Endothelial cell (in vitro differentiated cells): ENCODE measurements around the gene CFC1B. TPM values are rescaled to one million over a fixed set of nuclear protein-coding genes. Genes with fewer than 3 reads are reported as not detected.
"Not testable (repeated sequence)": the region's sequence is repeated elsewhere in the genome, so short reads cannot be mapped to it uniquely, and the experiment has no call there.

Source experiments
- DNase-seq: peaks from one replicate; pipeline ENCODE4 v3.0.0; 2021; ENCODE audit warnings: low spot score
- H3K27ac Mint-ChIP-seq: one replicate; pipeline ENCODE4 v1.8.0; 2021; ENCODE audit warnings: mixed read lengths, inconsistent platforms; ENCODE audit not compliant: unreplicated experiment
- H3K27me3 Mint-ChIP-seq: one replicate; pipeline ENCODE4 v1.8.0; 2021; ENCODE audit warnings: mild to moderate bottlenecking, moderate library complexity, mixed read lengths, inconsistent platforms; ENCODE audit not compliant: unreplicated experiment
- H3K36me3 Mint-ChIP-seq: one replicate; pipeline ENCODE4 v1.8.0; 2021; ENCODE audit warnings: mild to moderate bottlenecking, low read depth, mixed read lengths, inconsistent platforms; ENCODE audit not compliant: unreplicated experiment
- H3K4me1 Mint-ChIP-seq: one replicate; pipeline ENCODE4 v1.8.0; 2021; ENCODE audit warnings: mild to moderate bottlenecking, mixed read lengths, inconsistent platforms; ENCODE audit not compliant: unreplicated experiment
- H3K4me3 Mint-ChIP-seq: one replicate; pipeline ENCODE4 v1.8.0; 2021; ENCODE audit warnings: mild to moderate bottlenecking, mixed read lengths, inconsistent platforms; ENCODE audit not compliant: unreplicated experiment
- H3K9me3 Mint-ChIP-seq: one replicate; pipeline ENCODE4 v1.8.0; 2021; ENCODE audit warnings: mixed read lengths, inconsistent platforms; ENCODE audit not compliant: unreplicated experiment
- total RNA-seq: library from RNA; stranded (reverse); fragmentation: NEBNext Ultra II Directional; extraction: Animal tissue kit (Norgen Biotek cat#: 25700); gene quantifications from one replicate; pipeline ENCODE4 v1.2.1, GENCODE V29; 2021; ENCODE audit not compliant: unreplicated experiment

Gene CFC1B
- total RNA-seq, 1 donor from 2014 or later = not detected

GRCh38 chr2:130531672-130532071 is 10.7 kb downstream of the CFC1B start:
- not testable (repeated sequence) for H3K36me3 Mint-ChIP-seq, H3K4me1 Mint-ChIP-seq, DNase-seq, H3K9me3 Mint-ChIP-seq, H3K4me3 Mint-ChIP-seq, H3K27ac Mint-ChIP-seq, H3K27me3 Mint-ChIP-seq

- H3K9me3 Mint-ChIP-seq, H3K36me3 Mint-ChIP-seq, H3K4me1 Mint-ChIP-seq, DNase-seq, H3K4me3 Mint-ChIP-seq, H3K27ac Mint-ChIP-seq, H3K27me3 Mint-ChIP-seq: not testable (repeated sequence)
Measured at GRCh38 chr2:130536654-130537053, 15.6 kb downstream of the CFC1B start.

GRCh38 chr2:130538271-130538670 is 17.2 kb downstream of the CFC1B start:
- not testable (repeated sequence) for H3K4me3 Mint-ChIP-seq, H3K9me3 Mint-ChIP-seq, H3K27me3 Mint-ChIP-seq, DNase-seq, H3K27ac Mint-ChIP-seq, H3K4me1 Mint-ChIP-seq, H3K36me3 Mint-ChIP-seq

- not testable (repeated sequence) for H3K27me3 Mint-ChIP-seq, H3K27ac Mint-ChIP-seq, H3K4me3 Mint-ChIP-seq, H3K36me3 Mint-ChIP-seq, DNase-seq, H3K4me1 Mint-ChIP-seq, H3K9me3 Mint-ChIP-seq
Measured at GRCh38 chr2:130542789-130543188, 21.8 kb downstream of the CFC1B start.

GRCh38 chr2:130543785-130544528 is 22.9 kb downstream of the CFC1B start:
- not testable (repeated sequence) for H3K27ac Mint-ChIP-seq

GRCh38 chr2:130544978-130545377 is 24.0 kb downstream of the CFC1B start:
- H3K4me1 Mint-ChIP-seq, H3K36me3 Mint-ChIP-seq, H3K4me3 Mint-ChIP-seq, H3K27ac Mint-ChIP-seq, H3K9me3 Mint-ChIP-seq, DNase-seq, H3K27me3 Mint-ChIP-seq: not testable (repeated sequence)

More at GRCh38 chr2:130543785-130544528, 22.9 kb downstream of the CFC1B start:
- H3K27me3 Mint-ChIP-seq, H3K4me3 Mint-ChIP-seq, H3K36me3 Mint-ChIP-seq, H3K9me3 Mint-ChIP-seq, H3K4me1 Mint-ChIP-seq, DNase-seq: not testable (repeated sequence)

GRCh38 chr2:130548418-130548817 is 27.4 kb downstream of the CFC1B start:
- H3K4me3 Mint-ChIP-seq, H3K27me3 Mint-ChIP-seq, H3K4me1 Mint-ChIP-seq, H3K36me3 Mint-ChIP-seq, DNase-seq, H3K27ac Mint-ChIP-seq, H3K9me3 Mint-ChIP-seq: not testable (repeated sequence)

GRCh38 chr2:130549475-130549874 is 28.5 kb downstream of the CFC1B start:
- not testable (repeated sequence) for DNase-seq, H3K4me1 Mint-ChIP-seq, H3K27ac Mint-ChIP-seq, H3K36me3 Mint-ChIP-seq, H3K27me3 Mint-ChIP-seq, H3K9me3 Mint-ChIP-seq, H3K4me3 Mint-ChIP-seq

- not testable (repeated sequence) for DNase-seq, H3K4me1 Mint-ChIP-seq, H3K27ac Mint-ChIP-seq
Measured at GRCh38 chr2:130554178-130554577, 33.2 kb downstream of the CFC1B start.

GRCh38 chr2:130556441-130556840 is 35.4 kb downstream of the CFC1B start:
- H3K27ac Mint-ChIP-seq, H3K36me3 Mint-ChIP-seq, H3K9me3 Mint-ChIP-seq, H3K4me1 Mint-ChIP-seq, H3K27me3 Mint-ChIP-seq, H3K4me3 Mint-ChIP-seq, DNase-seq: not testable (repeated sequence)

More at GRCh38 chr2:130554178-130554577, 33.2 kb downstream of the CFC1B start:
- not testable (repeated sequence) for H3K9me3 Mint-ChIP-seq, H3K4me3 Mint-ChIP-seq, H3K36me3 Mint-ChIP-seq, H3K27me3 Mint-ChIP-seq

GRCh38 chr2:130566165-130566564 is 45.1 kb downstream of the CFC1B start:
- H3K4me1 Mint-ChIP-seq, DNase-seq, H3K9me3 Mint-ChIP-seq, H3K27ac Mint-ChIP-seq, H3K36me3 Mint-ChIP-seq, H3K27me3 Mint-ChIP-seq, H3K4me3 Mint-ChIP-seq: not testable (repeated sequence)

GRCh38 chr2:130571929-130572328 is 50.9 kb downstream of the CFC1B start:
- H3K4me3 Mint-ChIP-seq, H3K9me3 Mint-ChIP-seq, H3K36me3 Mint-ChIP-seq, DNase-seq, H3K4me1 Mint-ChIP-seq, H3K27me3 Mint-ChIP-seq, H3K27ac Mint-ChIP-seq: not testable (repeated sequence)
